Measurements from ENCODE around the gene ZNF66.

DNA sequence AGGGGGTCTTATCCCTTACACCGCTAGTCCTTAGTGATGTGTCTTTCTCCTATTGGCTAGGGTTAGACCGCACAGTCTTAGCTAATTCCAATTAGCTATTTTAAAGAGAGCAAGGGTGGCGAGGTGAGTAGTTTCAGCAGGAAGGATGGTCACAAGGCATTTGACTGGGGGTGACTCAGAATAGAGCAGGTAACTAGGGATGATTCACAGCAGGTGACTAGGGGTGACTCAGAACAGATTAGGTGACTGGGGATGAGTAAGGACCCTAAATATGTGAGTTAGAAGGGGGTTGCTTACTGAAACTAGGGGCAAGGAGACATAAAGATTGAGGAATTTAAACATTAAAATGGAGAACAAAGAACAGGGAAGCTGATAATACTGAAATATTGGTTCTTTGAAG, 64.3 kb downstream of the ZNF66 start:
- TF ChIP-seq, protein P1, sequence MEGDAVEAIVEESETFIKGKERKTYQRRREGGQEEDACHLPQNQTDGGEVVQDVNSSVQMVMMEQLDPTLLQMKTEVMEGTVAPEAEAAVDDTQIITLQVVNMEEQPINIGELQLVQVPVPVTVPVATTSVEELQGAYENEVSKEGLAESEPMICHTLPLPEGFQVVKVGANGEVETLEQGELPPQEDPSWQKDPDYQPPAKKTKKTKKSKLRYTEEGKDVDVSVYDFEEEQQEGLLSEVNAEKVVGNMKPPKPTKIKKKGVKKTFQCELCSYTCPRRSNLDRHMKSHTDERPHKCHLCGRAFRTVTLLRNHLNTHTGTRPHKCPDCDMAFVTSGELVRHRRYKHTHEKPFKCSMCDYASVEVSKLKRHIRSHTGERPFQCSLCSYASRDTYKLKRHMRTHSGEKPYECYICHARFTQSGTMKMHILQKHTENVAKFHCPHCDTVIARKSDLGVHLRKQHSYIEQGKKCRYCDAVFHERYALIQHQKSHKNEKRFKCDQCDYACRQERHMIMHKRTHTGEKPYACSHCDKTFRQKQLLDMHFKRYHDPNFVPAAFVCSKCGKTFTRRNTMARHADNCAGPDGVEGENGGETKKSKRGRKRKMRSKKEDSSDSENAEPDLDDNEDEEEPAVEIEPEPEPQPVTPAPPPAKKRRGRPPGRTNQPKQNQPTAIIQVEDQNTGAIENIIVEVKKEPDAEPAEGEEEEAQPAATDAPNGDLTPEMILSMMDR (conservative IDR thresholded peaks at IDR 0.05), result no peak
- TF ChIP-seq EZH2 (IDR thresholded peaks at IDR 0.05; ENCODE audit: low read depth), result no peak

Data from PC-9 (cell line).